Hepatocyte (in vitro differentiated cells): ENCODE data around the gene JUNB. TPM values are rescaled to one million over a fixed set of nuclear protein-coding genes. Genes with fewer than 3 reads are reported as not detected.
A peak's percentile ranks its signal among the peaks of the same experiment; 100 is the strongest.

Source experiments
- DNase-seq: peaks from one replicate; pipeline ENCODE4 v3.0.0-alpha.2; 2016; ENCODE audit warnings: low spot score
- H2AFZ ChIP-seq: fragments of 200-600 bp; sonication (generic); 2 replicates; pipeline ENCODE4 v1.6.0; 2016; ENCODE audit warnings: antibody characterized with exemption, mild to moderate bottlenecking
- H3K27ac ChIP-seq: fragments of 200-600 bp; sonication (generic); 2 replicates; pipeline ENCODE4 v1.5.1; 2016; ENCODE audit warnings: mild to moderate bottlenecking
- H3K27me3 ChIP-seq: fragments of 200-600 bp; sonication (generic); 2 replicates; pipeline ENCODE4 v1.6.1; 2016
- H3K36me3 ChIP-seq: fragments of 200-600 bp; sonication (generic); replicated peaks from 2 replicates; pipeline ENCODE4 v1.5.1; 2016; ENCODE audit warnings: low read depth; ENCODE audit not compliant: insufficient read depth
- H3K4me1 ChIP-seq: fragments of 200-600 bp; sonication (generic); 2 replicates; pipeline ENCODE4 v1.5.1; 2016; ENCODE audit warnings: mild to moderate bottlenecking, moderate library complexity; ENCODE audit not compliant: insufficient read depth
- H3K4me2 ChIP-seq: fragments of 200-600 bp; sonication (generic); 2 replicates; pipeline ENCODE4 v1.6.0; 2016
- H3K4me3 ChIP-seq: fragments of 200-600 bp; sonication (generic); 2 replicates; pipeline ENCODE4 v1.5.1; 2016; ENCODE audit warnings: mild to moderate bottlenecking
- H3K79me2 ChIP-seq: fragments of 200-600 bp; sonication (generic); 2 replicates; pipeline ENCODE4 v1.6.0; 2017; ENCODE audit warnings: mild to moderate bottlenecking
- H3K9me2 ChIP-seq: fragments of 200-600 bp; sonication (generic); replicated peaks from 2 replicates; pipeline ENCODE4 v1.6.0; 2017; ENCODE audit warnings: mild to moderate bottlenecking; ENCODE audit not compliant: insufficient read depth
- H3K9me3 ChIP-seq: fragments of 200-600 bp; sonication (generic); 2 replicates; pipeline ENCODE4 v1.5.1; 2016; ENCODE audit warnings: low read depth, mild to moderate bottlenecking
- H4K20me1 ChIP-seq: fragments of 200-600 bp; sonication (generic); 2 replicates; pipeline ENCODE4 v1.6.0; 2016; ENCODE audit warnings: mild to moderate bottlenecking; ENCODE audit not compliant: insufficient read depth, poor library complexity, severe bottlenecking
- EZH2 ChIP-seq: fragments of 200-600 bp; sonication (generic); IDR thresholded peaks from 2 replicates; pipeline ENCODE4 v1.6.1; 2016; ENCODE audit warnings: antibody characterized with exemption, mild to moderate bottlenecking, borderline replicate concordance
- EZH2phosphoT487 ChIP-seq: fragments of 200-600 bp; sonication (generic); IDR thresholded peaks from one replicate; pipeline ENCODE4 v1.6.1; 2018; ENCODE audit warnings: antibody characterized with exemption, mild to moderate bottlenecking, low read depth, moderate library complexity; ENCODE audit not compliant: unreplicated experiment, severe bottlenecking
- WGBS: methylation state at CpG from one replicate; pipeline ENCODE4 v1.1.6; 2016; ENCODE audit warnings: low lambda C conversion rate; ENCODE audit errors: missing lambda C conversion rate; 5-methylcytosine and 5-hydroxymethylcytosine counted together
- polyA plus RNA-seq: library from polyadenylated mRNA; unstranded; fragments of >200 nt; fragmentation: Nextera tagmentation; extraction: Ambion mirVana; gene quantifications from 2 replicates; pipeline ENCODE4 v1.2.1, GENCODE V29; 2016
- total RNA-seq: library from RNA; depleted of rRNA; stranded (reverse); fragments of >200 nt; gene quantifications from 2 replicates; pipeline ENCODE4 v1.2.3, GENCODE V29; 2014
- TF ChIP-seq, protein P1 (sequence below): fragments of 200-600 bp; sonication (generic); IDR thresholded peaks from 2 replicates; pipeline ENCODE4 v1.5.1; 2016; ENCODE audit warnings: antibody characterized with exemption, mild to moderate bottlenecking; ENCODE audit not compliant: poor library complexity

Gene JUNB
- total and polyA plus RNA-seq, 2 experiments from 2014 or later, result 399 to 539 TPM

GRCh38 chr19:12789098-12789903, 2.0 kb upstream of the JUNB start:
- DNase-seq, result no peak
- TF ChIP-seq, protein P1, sequence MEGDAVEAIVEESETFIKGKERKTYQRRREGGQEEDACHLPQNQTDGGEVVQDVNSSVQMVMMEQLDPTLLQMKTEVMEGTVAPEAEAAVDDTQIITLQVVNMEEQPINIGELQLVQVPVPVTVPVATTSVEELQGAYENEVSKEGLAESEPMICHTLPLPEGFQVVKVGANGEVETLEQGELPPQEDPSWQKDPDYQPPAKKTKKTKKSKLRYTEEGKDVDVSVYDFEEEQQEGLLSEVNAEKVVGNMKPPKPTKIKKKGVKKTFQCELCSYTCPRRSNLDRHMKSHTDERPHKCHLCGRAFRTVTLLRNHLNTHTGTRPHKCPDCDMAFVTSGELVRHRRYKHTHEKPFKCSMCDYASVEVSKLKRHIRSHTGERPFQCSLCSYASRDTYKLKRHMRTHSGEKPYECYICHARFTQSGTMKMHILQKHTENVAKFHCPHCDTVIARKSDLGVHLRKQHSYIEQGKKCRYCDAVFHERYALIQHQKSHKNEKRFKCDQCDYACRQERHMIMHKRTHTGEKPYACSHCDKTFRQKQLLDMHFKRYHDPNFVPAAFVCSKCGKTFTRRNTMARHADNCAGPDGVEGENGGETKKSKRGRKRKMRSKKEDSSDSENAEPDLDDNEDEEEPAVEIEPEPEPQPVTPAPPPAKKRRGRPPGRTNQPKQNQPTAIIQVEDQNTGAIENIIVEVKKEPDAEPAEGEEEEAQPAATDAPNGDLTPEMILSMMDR, result no peak
- no peak for TF ChIP-seq EZH2phosphoT487
- TF ChIP-seq EZH2, result no peak
- peak overlapping the region; percentile 99 for H3K27ac ChIP-seq
- H3K4me3 ChIP-seq, result no peak overlapping the region
- no peaks in the 10 kb centered on the region for H3K9me2 ChIP-seq
- H3K4me2 ChIP-seq, result peak overlapping the region; percentile 84
- H3K27me3 ChIP-seq, result no peaks in the 10 kb centered on the region
- WGBS, result 12% methylated on average over 18 of the region's 46 CpGs
- H4K20me1 ChIP-seq, result peaks cover 10% of the 10 kb centered on the region
- no peaks in the 10 kb centered on the region for H3K9me3 ChIP-seq
- H2AFZ ChIP-seq, result no peak overlapping the region
- H3K4me1 ChIP-seq, result peaks cover 55% of the 10 kb centered on the region
- peaks cover 18% of the 10 kb centered on the region for H3K79me2 ChIP-seq
- no peaks in the 10 kb centered on the region for H3K36me3 ChIP-seq

DNA sequence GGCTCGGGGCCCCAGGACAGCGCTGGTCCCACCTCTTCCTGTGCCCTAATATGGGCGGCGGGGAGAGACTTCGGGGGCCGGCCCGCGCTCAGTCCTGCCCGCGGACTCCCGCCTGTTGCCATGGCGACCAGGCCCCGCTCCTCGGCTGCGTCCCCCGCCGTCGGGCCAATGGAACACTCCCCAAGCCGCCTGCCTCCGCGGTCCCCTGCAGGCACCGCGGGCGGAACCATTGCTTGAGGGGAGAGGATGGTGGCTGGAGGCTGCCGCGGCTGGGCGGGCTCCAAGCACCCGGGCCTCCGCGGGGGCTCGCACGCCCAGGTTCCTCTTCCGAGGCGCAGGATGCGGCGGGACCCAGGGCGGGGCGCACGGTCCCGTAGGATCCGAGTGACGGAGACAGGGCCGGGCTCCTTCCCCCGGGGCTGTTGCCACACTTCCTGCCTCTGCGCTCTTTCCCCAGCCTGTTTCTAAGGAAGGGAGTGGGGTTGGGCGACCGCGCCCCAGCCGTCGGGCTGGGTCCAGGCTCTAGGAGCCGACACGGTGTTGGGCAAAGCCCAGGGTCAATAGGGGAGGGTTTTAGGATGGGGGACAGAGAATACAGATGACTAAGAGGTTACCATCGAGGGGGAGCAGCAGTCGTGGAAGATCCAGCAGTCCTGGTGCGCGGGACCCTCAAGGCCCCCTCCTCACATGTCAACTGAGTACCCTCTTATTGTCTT, 1.2 kb upstream of the JUNB start:
- TF ChIP-seq EZH2phosphoT487, result no peak
- no peak for TF ChIP-seq EZH2
- TF ChIP-seq, protein P1, result no peak
- no peak overlapping the region for H2AFZ ChIP-seq
- WGBS, result under 1% methylated on average over 42 of the region's 56 CpGs
- H3K4me1 ChIP-seq, result peaks cover 47% of the 10 kb centered on the region
- H4K20me1 ChIP-seq, result peaks cover 10% of the 10 kb centered on the region
- peak overlapping the region; percentile 84 for H3K4me2 ChIP-seq
- peak; percentile 98 for DNase-seq
- no peaks in the 10 kb centered on the region for H3K27me3 ChIP-seq
- peak overlapping the region; percentile 0 for H3K4me3 ChIP-seq
- no peaks in the 10 kb centered on the region for H3K9me2 ChIP-seq
- no peaks in the 10 kb centered on the region for H3K9me3 ChIP-seq
- H3K27ac ChIP-seq, result peak overlapping the region; percentile 99
- H3K36me3 ChIP-seq, result no peaks in the 10 kb centered on the region
- H3K79me2 ChIP-seq, result peaks cover 18% of the 10 kb centered on the region

DNA sequence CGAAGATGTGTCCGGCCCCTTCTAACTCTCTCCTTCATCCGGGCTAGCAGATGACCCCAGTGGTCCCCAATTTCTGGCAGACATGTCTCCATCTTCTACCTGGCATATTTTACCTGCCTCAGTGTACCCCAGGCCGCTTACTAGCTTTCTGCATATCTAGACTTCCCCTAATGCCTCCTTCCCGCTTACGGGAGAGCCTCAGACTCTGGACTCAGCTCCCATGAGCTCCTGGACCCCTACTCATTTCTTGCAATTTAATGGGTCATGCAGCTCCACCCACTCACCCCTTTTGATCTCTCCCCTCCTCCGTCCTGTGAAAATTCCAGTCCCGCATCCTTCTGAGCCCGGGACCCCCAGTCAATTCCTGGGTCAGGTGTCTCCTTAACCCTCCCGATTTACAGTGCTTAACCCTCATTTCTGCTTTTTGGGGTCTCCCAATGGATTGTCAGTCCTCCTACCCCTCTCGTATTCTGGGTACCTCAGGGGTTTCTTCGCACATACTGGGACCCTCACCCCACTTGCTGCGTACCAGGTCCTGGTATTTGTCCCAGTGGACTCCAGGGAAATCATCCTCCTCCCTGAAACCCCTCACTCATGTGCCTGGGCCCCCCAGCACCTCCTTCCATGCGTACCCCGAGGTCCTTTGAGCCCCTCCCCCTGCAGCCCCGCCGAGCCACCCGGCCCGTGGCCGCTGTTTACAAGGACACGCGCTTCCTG, 500 bp upstream of the JUNB start:
- no peaks in the 10 kb centered on the region for H3K36me3 ChIP-seq
- no peak for TF ChIP-seq EZH2
- TF ChIP-seq EZH2phosphoT487, result no peak
- TF ChIP-seq, protein P1, result no peak
- peaks cover 10% of the 10 kb centered on the region for H4K20me1 ChIP-seq
- H3K9me2 ChIP-seq, result no peaks in the 10 kb centered on the region
- 12% methylated on average over 18 of the region's 22 CpGs for WGBS
- peak overlapping the region; percentile 84 for H3K4me2 ChIP-seq
- peaks cover 18% of the 10 kb centered on the region for H3K79me2 ChIP-seq
- H3K4me1 ChIP-seq, result peaks cover 42% of the 10 kb centered on the region
- DNase-seq, result no peak
- H3K27ac ChIP-seq, result peak overlapping the region; percentile 99
- H3K4me3 ChIP-seq, result peak overlapping the region; percentile 0
- no peaks in the 10 kb centered on the region for H3K27me3 ChIP-seq
- no peaks in the 10 kb centered on the region for H3K9me3 ChIP-seq
- H2AFZ ChIP-seq, result no peak overlapping the region
